ENCODE results near the gene CHPT1.
A peak's percentile ranks its signal among the peaks of the same experiment; 100 is the strongest.
"Not testable (repeated sequence)": the region's sequence is repeated elsewhere in the genome, so short reads cannot be mapped to it uniquely, and the experiment has no call there.

The CHPT1 gene

GRCh38 chr12:101697197-101697929, at the start of gene CHPT1:
TSS of gene CHPT1 (plus strand) at chr12:101697640. CDS start at chr12:101697862, 222 bp downstream.
- Histone ChIP-seq H3K27me3 (ENCODE audit: control insufficient read depth, insufficient read depth, low read length) (peaks cover 20% of the 10 kb centered on the region), H3K9ac (ENCODE audit: low read depth, low read length) (peak within 1 kb of the TSS; percentile 38), H3K36me3 (ENCODE audit: control insufficient read depth, insufficient read depth, low read length) (peaks cover 2% of the 10 kb centered on the region), H3K9me3 (ENCODE audit: control insufficient read depth, insufficient read depth, low read length) (no peaks in the 10 kb centered on the region), H3K4me1 (ENCODE audit: control insufficient read depth, insufficient read depth, low read length) (no peaks in the 10 kb centered on the region), H3K4me3 (ENCODE audit: low read depth, low read length) (peak within 1 kb of the TSS; percentile 80)

- Histone ChIP-seq H3K4me3 (ENCODE audit: low read depth, low read length) (no peak overlapping the region), H3K36me3 (ENCODE audit: control insufficient read depth, insufficient read depth, low read length) (no peaks in the 10 kb centered on the region), H3K9me3 (ENCODE audit: control insufficient read depth, insufficient read depth, low read length) (no peaks in the 10 kb centered on the region), H3K27me3 (ENCODE audit: control insufficient read depth, insufficient read depth, low read length) (peaks cover 3% of the 10 kb centered on the region), H3K9ac (ENCODE audit: low read depth, low read length) (no peak overlapping the region), H3K4me1 (ENCODE audit: control insufficient read depth, insufficient read depth, low read length) (no peaks in the 10 kb centered on the region)
These were observed 49.7 kb upstream of the CHPT1 start for GRCh38 chr12:101647711-101648110.

- H3K9ac ChIP-seq (ENCODE audit: low read depth, low read length) = no peak overlapping the region
- H3K36me3 ChIP-seq (ENCODE audit: control insufficient read depth, insufficient read depth, low read length) = no peaks in the 10 kb centered on the region
- H3K27me3 ChIP-seq (ENCODE audit: control insufficient read depth, insufficient read depth, low read length) = no peaks in the 10 kb centered on the region
- H3K9me3 ChIP-seq (ENCODE audit: control insufficient read depth, insufficient read depth, low read length) = no peaks in the 10 kb centered on the region
- no peaks in the 10 kb centered on the region for H3K4me1 ChIP-seq (ENCODE audit: control insufficient read depth, insufficient read depth, low read length)
- no peak overlapping the region for H3K4me3 ChIP-seq (ENCODE audit: low read depth, low read length)
These were observed 49.2 kb upstream of the CHPT1 start for GRCh38 chr12:101648195-101648594.

- no peaks in the 10 kb centered on the region for H3K36me3 ChIP-seq (ENCODE audit: control insufficient read depth, insufficient read depth, low read length)
- H3K9ac ChIP-seq (ENCODE audit: low read depth, low read length) = no peak overlapping the region
- H3K27me3 ChIP-seq (ENCODE audit: control insufficient read depth, insufficient read depth, low read length) = no peaks in the 10 kb centered on the region
- H3K4me1 ChIP-seq (ENCODE audit: control insufficient read depth, insufficient read depth, low read length) = no peaks in the 10 kb centered on the region
- no peak overlapping the region for H3K4me3 ChIP-seq (ENCODE audit: low read depth, low read length)
- H3K9me3 ChIP-seq (ENCODE audit: control insufficient read depth, insufficient read depth, low read length) = no peaks in the 10 kb centered on the region
These were observed 46.9 kb upstream of the CHPT1 start for GRCh38 chr12:101650346-101651117.

GRCh38 chr12:101653030-101653429, 44.4 kb upstream of the CHPT1 start:
- H3K9ac ChIP-seq (ENCODE audit: low read depth, low read length) = no peak overlapping the region
- no peak overlapping the region for H3K4me3 ChIP-seq (ENCODE audit: low read depth, low read length)
- H3K36me3 ChIP-seq (ENCODE audit: control insufficient read depth, insufficient read depth, low read length) = no peaks in the 10 kb centered on the region
- H3K27me3 ChIP-seq (ENCODE audit: control insufficient read depth, insufficient read depth, low read length) = no peaks in the 10 kb centered on the region
- no peaks in the 10 kb centered on the region for H3K4me1 ChIP-seq (ENCODE audit: control insufficient read depth, insufficient read depth, low read length)
- no peaks in the 10 kb centered on the region for H3K9me3 ChIP-seq (ENCODE audit: control insufficient read depth, insufficient read depth, low read length)

- Histone ChIP-seq H3K27me3 (ENCODE audit: control insufficient read depth, insufficient read depth, low read length) (no peaks in the 10 kb centered on the region), H3K36me3 (ENCODE audit: control insufficient read depth, insufficient read depth, low read length) (no peaks in the 10 kb centered on the region), H3K9me3 (ENCODE audit: control insufficient read depth, insufficient read depth, low read length) (no peaks in the 10 kb centered on the region), H3K4me1 (ENCODE audit: control insufficient read depth, insufficient read depth, low read length) (no peaks in the 10 kb centered on the region), H3K4me3 (ENCODE audit: low read depth, low read length) (no peak overlapping the region), H3K9ac (ENCODE audit: low read depth, low read length) (no peak overlapping the region)
These were observed 43.9 kb upstream of the CHPT1 start for GRCh38 chr12:101653503-101653902.

GRCh38 chr12:101654442-101654841, 43.0 kb upstream of the CHPT1 start:
- no peaks in the 10 kb centered on the region for H3K27me3 ChIP-seq (ENCODE audit: control insufficient read depth, insufficient read depth, low read length)
- H3K9me3 ChIP-seq (ENCODE audit: control insufficient read depth, insufficient read depth, low read length) = no peaks in the 10 kb centered on the region
- no peaks in the 10 kb centered on the region for H3K4me1 ChIP-seq (ENCODE audit: control insufficient read depth, insufficient read depth, low read length)
- H3K36me3 ChIP-seq (ENCODE audit: control insufficient read depth, insufficient read depth, low read length) = no peaks in the 10 kb centered on the region
- no peak overlapping the region for H3K9ac ChIP-seq (ENCODE audit: low read depth, low read length)
- H3K4me3 ChIP-seq (ENCODE audit: low read depth, low read length) = no peak overlapping the region

- no peaks in the 10 kb centered on the region for H3K9me3 ChIP-seq (ENCODE audit: control insufficient read depth, insufficient read depth, low read length)
- no peak overlapping the region for H3K4me3 ChIP-seq (ENCODE audit: low read depth, low read length)
- no peaks in the 10 kb centered on the region for H3K4me1 ChIP-seq (ENCODE audit: control insufficient read depth, insufficient read depth, low read length)
- no peaks in the 10 kb centered on the region for H3K27me3 ChIP-seq (ENCODE audit: control insufficient read depth, insufficient read depth, low read length)
- no peaks in the 10 kb centered on the region for H3K36me3 ChIP-seq (ENCODE audit: control insufficient read depth, insufficient read depth, low read length)
- H3K9ac ChIP-seq (ENCODE audit: low read depth, low read length) = no peak overlapping the region
These were observed 42.0 kb upstream of the CHPT1 start for GRCh38 chr12:101655393-101655792.

GRCh38 chr12:101660662-101661061, 36.8 kb upstream of the CHPT1 start:
- not testable (repeated sequence) for H3K27me3 ChIP-seq (ENCODE audit: control insufficient read depth, insufficient read depth, low read length); H3K9me3 ChIP-seq (ENCODE audit: control insufficient read depth, insufficient read depth, low read length); H3K4me3 ChIP-seq (ENCODE audit: low read depth, low read length); H3K36me3 ChIP-seq (ENCODE audit: control insufficient read depth, insufficient read depth, low read length); H3K9ac ChIP-seq (ENCODE audit: low read depth, low read length); H3K4me1 ChIP-seq (ENCODE audit: control insufficient read depth, insufficient read depth, low read length)

GRCh38 chr12:101663298-101663697, 34.1 kb upstream of the CHPT1 start:
- no peaks in the 10 kb centered on the region for H3K9me3 ChIP-seq (ENCODE audit: control insufficient read depth, insufficient read depth, low read length)
- no peak overlapping the region for H3K4me3 ChIP-seq (ENCODE audit: low read depth, low read length)
- H3K27me3 ChIP-seq (ENCODE audit: control insufficient read depth, insufficient read depth, low read length) = no peaks in the 10 kb centered on the region
- H3K9ac ChIP-seq (ENCODE audit: low read depth, low read length) = no peak overlapping the region
- peaks cover 10% of the 10 kb centered on the region for H3K4me1 ChIP-seq (ENCODE audit: control insufficient read depth, insufficient read depth, low read length)
- no peaks in the 10 kb centered on the region for H3K36me3 ChIP-seq (ENCODE audit: control insufficient read depth, insufficient read depth, low read length)

- Histone ChIP-seq H3K4me1 (ENCODE audit: control insufficient read depth, insufficient read depth, low read length) (peaks cover 10% of the 10 kb centered on the region), H3K4me3 (ENCODE audit: low read depth, low read length) (no peak overlapping the region), H3K27me3 (ENCODE audit: control insufficient read depth, insufficient read depth, low read length) (no peaks in the 10 kb centered on the region), H3K36me3 (ENCODE audit: control insufficient read depth, insufficient read depth, low read length) (no peaks in the 10 kb centered on the region), H3K9me3 (ENCODE audit: control insufficient read depth, insufficient read depth, low read length) (no peaks in the 10 kb centered on the region), H3K9ac (ENCODE audit: low read depth, low read length) (no peak overlapping the region)
These were observed 32.4 kb upstream of the CHPT1 start for GRCh38 chr12:101664992-101665391.

All from iPS-15b (cell line).